Transverse colon (tissue), 4 donors: ENCODE measurements around the gene APLP1. TPM values are rescaled to one million over a fixed set of nuclear protein-coding genes. Genes with fewer than 3 reads are reported as not detected.
"Not testable (repeated sequence)": the region's sequence is repeated elsewhere in the genome, so short reads cannot be mapped to it uniquely, and the experiment has no call there.

Experiments used
- DNase-seq: peaks from one replicate; pipeline ENCODE4 v3.0.0-alpha.2; 2019
- H3K27ac ChIP-seq, 4 donors: fragments of 200-600 bp; sonication (generic); 2 replicates each; pipeline ENCODE4 v1.5.1; 2016 to 2018; ENCODE audit warnings: inconsistent platforms in 4 of 4
- H3K27me3 ChIP-seq: fragments of 200-600 bp; sonication (generic); 2 replicates; pipeline ENCODE4 v1.5.1; 2017; ENCODE audit warnings: inconsistent platforms
- H3K36me3 ChIP-seq, 4 donors: fragments of 200-600 bp; sonication (generic); 2 replicates each; pipeline ENCODE4 v1.5.1; 2017 to 2019; ENCODE audit warnings: inconsistent platforms in 4 of 4
- H3K4me1 ChIP-seq, 4 donors: fragments of 200-600 bp; sonication (generic); 2 replicates each; pipeline ENCODE4 v1.5.1; 2017 to 2020; ENCODE audit warnings: inconsistent platforms in 4 of 4
- H3K4me3 ChIP-seq, 4 donors: fragments of 200-600 bp; sonication (generic); 1 replicate in 1 of 4; 2 replicates in 3 of 4; pipeline versions ENCODE4 v1.5.1 to v1.6.1; 2017 to 2019; ENCODE audit warnings: inconsistent platforms in 4 of 4
- H3K9me3 ChIP-seq, 2 donors: fragments of 200-600 bp; sonication (generic); 2 replicates each; pipeline ENCODE4 v1.5.1; 2017 to 2019; ENCODE audit warnings: inconsistent platforms in 2 of 2
- EP300 ChIP-seq: sonication (generic); formaldehyde crosslinking; IDR thresholded peaks from one replicate; pipeline ENCODE4 v1.6.1; 2017; ENCODE audit warnings: antibody characterized with exemption, low read depth
- POLR2A ChIP-seq: fragments of 450-650 bp; IDR thresholded peaks from one replicate; pipeline ENCODE4 v1.6.1; 2016; ENCODE audit warnings: antibody characterized with exemption, mild to moderate bottlenecking, moderate library complexity
- POLR2AphosphoS5 ChIP-seq, 3 donors: sonication (generic); formaldehyde crosslinking; IDR thresholded peaks; one replicate each; pipeline ENCODE4 v1.6.1; 2016; ENCODE audit warnings: antibody characterized with exemption in 3 of 3
- WGBS, 2 donors: methylation state at CpG; one replicate each; pipeline ENCODE4 v1.1.5; 2018; ENCODE audit warnings: low coverage in 1 of 2; 5-methylcytosine and 5-hydroxymethylcytosine counted together
- in situ Hi-C, 4 donors: fragments of 200-750 bp; cut with MboI; loops; one replicate each; pipeline versions ENCODE4 v1.15.0 to v1.15.1; 2017; ENCODE audit warnings: low sequenced_read_pairs in 3 of 4, low pct_ligation_motif_present in 1 of 4, low pct_unique_long_range_greater_than_20kb in 1 of 4
- intact Hi-C: fragments of 100-400 bp; cut with DNase I; formaldehyde crosslinking; loops from one replicate; pipeline ENCODE4 v1.15.1; 2023; ENCODE audit warnings: low total_unique reads
- total RNA-seq, 4 donors: library from RNA; depleted of rRNA; stranded (reverse); fragments of >200 nt; gene quantifications; one replicate each; pipeline ENCODE4 v1.1.0, GENCODE V29; 2016
- TF ChIP-seq, protein P1 (sequence below), 5 experiments: fragments of 200-600 bp in 3 of 5; fragments of 450-650 bp in 2 of 5; sonication (generic) in 3 of 5; IDR thresholded peaks; 1 replicate in 2 of 5; 2 replicates in 3 of 5; pipeline ENCODE4 v1.5.1; 2016 to 2017; ENCODE audit warnings: antibody characterized with exemption in 5 of 5, inconsistent platforms in 3 of 5, mild to moderate bottlenecking in 2 of 5, moderate library complexity in 1 of 5

The APLP1 gene
- total RNA-seq, 4 donors from 2014 or later: 1.00 to 10.5 (median 4.5) TPM

DNA sequence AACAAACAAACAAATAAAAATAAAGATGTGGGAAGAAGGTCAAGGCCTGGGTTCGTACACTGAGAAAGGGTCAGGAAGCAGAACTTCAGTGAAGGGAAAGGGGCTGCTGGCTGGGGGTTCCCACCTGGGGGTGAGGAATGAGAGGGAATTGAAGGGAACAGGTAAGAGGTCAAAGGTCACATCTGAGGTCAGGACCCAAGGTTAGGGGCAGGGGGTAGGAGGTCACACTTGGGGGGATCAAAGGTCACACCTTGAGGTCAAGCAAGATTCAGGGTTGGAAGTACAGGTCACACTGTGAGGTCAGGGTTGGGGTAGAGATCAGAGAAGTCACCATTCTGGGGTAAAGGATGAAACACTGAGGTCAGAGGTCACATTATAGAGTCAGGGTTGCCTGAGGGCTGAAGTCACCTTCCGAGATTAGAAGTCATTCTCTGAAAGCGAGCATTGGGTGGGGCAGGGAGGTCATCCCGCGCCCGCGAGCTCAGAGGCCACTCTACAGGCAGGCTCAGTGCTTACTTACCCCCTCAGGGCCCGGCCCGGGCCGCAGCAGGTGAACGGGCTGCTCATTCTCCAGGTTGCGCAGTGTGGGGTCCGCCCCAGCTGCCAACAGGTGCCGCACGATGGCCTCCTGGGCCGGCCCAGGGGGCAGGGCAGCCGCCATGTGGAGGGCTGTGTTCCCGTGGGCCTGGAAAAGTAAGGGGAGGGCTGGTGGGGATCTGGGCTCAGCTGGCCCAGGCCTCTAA lies 21.2 kb downstream of the APLP1 start:
- H3K27ac ChIP-seq: no peak overlapping the region
- peaks cover 0 to 34% (median 14%) of the 10 kb centered on the region in 4 donors for H3K36me3 ChIP-seq
- no peaks in the 10 kb centered on the region for H3K27me3 ChIP-seq
- TF ChIP-seq EP300: no peak
- TF ChIP-seq, protein P1, sequence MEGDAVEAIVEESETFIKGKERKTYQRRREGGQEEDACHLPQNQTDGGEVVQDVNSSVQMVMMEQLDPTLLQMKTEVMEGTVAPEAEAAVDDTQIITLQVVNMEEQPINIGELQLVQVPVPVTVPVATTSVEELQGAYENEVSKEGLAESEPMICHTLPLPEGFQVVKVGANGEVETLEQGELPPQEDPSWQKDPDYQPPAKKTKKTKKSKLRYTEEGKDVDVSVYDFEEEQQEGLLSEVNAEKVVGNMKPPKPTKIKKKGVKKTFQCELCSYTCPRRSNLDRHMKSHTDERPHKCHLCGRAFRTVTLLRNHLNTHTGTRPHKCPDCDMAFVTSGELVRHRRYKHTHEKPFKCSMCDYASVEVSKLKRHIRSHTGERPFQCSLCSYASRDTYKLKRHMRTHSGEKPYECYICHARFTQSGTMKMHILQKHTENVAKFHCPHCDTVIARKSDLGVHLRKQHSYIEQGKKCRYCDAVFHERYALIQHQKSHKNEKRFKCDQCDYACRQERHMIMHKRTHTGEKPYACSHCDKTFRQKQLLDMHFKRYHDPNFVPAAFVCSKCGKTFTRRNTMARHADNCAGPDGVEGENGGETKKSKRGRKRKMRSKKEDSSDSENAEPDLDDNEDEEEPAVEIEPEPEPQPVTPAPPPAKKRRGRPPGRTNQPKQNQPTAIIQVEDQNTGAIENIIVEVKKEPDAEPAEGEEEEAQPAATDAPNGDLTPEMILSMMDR (IDR thresholded peaks at IDR 0.05): no peak
- no peak for TF ChIP-seq POLR2A
- no peak for TF ChIP-seq POLR2AphosphoS5 (IDR thresholded peaks at IDR 0.05)
- intact Hi-C loops: no loop called here
- H3K4me3 ChIP-seq: no peak overlapping the region
- in situ Hi-C loops: loop anchor here in 3 of 4 donors (10.0 kb wide), 1 partner anchor 45 kb away; the partner anchor contains the start of gene LRFN3 (in 3 of the 3)
- H3K4me1 ChIP-seq: no peaks in the 10 kb centered on the region
- DNase-seq: no peak
- WGBS, 2 donors: 92 to 100% methylated on average over 6 to 17 of the region's 18 CpGs
- H3K9me3 ChIP-seq: no peaks in the 10 kb centered on the region

DNA sequence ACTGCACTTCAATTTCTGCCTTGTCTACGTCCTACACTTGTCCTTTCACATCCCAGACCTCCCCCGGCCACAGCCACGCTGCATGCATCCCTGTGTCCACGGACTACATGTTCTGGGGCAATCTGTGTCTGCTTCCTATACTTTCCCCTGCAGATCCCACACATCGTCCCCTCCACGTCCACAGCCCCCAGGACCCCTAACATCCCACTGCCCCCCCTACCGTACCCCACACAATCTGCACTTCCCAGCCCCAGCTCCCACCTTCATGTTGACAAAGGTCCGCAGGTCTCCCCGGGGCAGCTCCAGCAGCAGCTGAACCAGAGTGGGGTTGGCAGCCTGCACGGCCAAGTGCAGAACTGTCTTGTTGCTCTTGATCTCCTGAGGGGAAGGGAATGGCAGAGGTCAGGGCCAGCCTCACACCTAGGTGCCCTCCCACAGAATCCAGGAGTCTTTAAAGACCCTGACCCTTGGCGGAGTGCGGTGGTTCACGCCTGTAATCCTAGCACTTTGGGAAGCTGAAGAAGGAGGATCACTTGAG lies 21.8 kb downstream of the APLP1 start:
- no peak for DNase-seq
- WGBS, 2 donors: 95% methylated on average over 12 of the region's 13 CpGs; no CpG with 5 or more reads in 1 of the 2 donors
- TF ChIP-seq POLR2AphosphoS5 (IDR thresholded peaks at IDR 0.05): no peak
- TF ChIP-seq EP300: no peak
- H3K4me3 ChIP-seq: no peak overlapping the region
- H3K36me3 ChIP-seq: peaks cover 0 to 37% (median 14%) of the 10 kb centered on the region in 4 donors
- no peaks in the 10 kb centered on the region for H3K27me3 ChIP-seq
- no peaks in the 10 kb centered on the region for H3K4me1 ChIP-seq
- H3K9me3 ChIP-seq: no peaks in the 10 kb centered on the region
- in situ Hi-C loops (no loop called here), intact Hi-C loops (no loop called here)
- H3K27ac ChIP-seq: no peak overlapping the region

DNA sequence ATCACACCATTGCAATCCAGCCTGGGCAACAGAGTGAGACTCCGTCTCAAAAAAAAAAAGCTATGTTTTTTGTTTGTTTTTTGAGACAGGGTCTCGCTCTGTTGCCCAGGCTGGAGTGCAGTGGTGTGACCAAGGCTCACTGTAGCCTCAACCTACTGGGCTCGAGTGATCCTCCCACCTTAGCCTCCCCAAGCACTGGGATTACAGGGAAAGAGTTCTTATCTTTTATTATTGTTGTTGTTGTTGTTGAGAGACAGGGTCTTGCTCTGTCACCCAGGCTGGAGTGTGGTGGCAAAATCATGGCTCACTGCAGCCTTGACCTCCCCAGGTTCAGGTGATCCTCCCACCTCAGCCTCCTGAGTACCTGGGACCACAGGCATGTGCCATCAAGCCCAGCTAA lies 23.4 kb downstream of the APLP1 start:
- H3K4me3 ChIP-seq, H3K9me3 ChIP-seq, intact Hi-C loops, H3K27me3 ChIP-seq, DNase-seq, H3K4me1 ChIP-seq, in situ Hi-C loops, H3K27ac ChIP-seq: not testable (repeated sequence)
- peaks cover 0 to 45% (median 19%) of the 10 kb centered on the region in 4 donors for H3K36me3 ChIP-seq
- 96 to 100% methylated on average over 1 to 3 of the region's 3 CpGs for WGBS, 2 donors

DNA sequence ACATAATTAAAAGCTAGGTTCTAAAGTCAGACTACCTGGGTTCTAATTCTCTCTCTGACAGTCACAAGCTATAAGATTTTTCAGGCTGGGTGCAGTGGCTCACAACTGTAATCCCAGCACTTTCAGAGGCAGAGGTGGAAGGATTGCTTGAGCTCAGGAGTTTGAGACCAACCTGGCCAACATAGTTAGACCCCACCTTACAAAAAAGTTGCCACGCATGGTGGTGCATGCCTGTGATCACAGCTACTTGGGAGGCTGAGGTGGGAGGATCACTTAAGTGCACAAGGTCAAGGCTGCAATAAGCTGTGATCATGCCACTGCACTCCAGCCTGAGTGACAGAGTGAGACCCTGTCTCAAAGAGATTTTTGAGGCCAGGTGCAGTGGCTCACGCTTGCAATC lies 26.0 kb downstream of the APLP1 start:
- H3K4me3 ChIP-seq: no peak overlapping the region
- H3K27me3 ChIP-seq: no peaks in the 10 kb centered on the region
- H3K9me3 ChIP-seq: no peaks in the 10 kb centered on the region
- TF ChIP-seq, protein P1 (IDR thresholded peaks at IDR 0.05): no peak
- TF ChIP-seq EP300 (no peak), POLR2AphosphoS5 (IDR thresholded peaks at IDR 0.05) (no peak), POLR2A (no peak)
- H3K36me3 ChIP-seq: peaks cover 0 to 28% (median 12%) of the 10 kb centered on the region in 4 donors
- H3K4me1 ChIP-seq: peaks cover 9 to 12% (median 10%) of the 10 kb centered on the region in 4 donors
- in situ Hi-C loops: no loop called here
- DNase-seq: no peak
- intact Hi-C loops: no loop called here
- no peak overlapping the region for H3K27ac ChIP-seq
- 94% methylated on average over 2 of the region's 2 CpGs; no CpG with 5 or more reads in 1 of the 2 donors for WGBS, 2 donors

DNA sequence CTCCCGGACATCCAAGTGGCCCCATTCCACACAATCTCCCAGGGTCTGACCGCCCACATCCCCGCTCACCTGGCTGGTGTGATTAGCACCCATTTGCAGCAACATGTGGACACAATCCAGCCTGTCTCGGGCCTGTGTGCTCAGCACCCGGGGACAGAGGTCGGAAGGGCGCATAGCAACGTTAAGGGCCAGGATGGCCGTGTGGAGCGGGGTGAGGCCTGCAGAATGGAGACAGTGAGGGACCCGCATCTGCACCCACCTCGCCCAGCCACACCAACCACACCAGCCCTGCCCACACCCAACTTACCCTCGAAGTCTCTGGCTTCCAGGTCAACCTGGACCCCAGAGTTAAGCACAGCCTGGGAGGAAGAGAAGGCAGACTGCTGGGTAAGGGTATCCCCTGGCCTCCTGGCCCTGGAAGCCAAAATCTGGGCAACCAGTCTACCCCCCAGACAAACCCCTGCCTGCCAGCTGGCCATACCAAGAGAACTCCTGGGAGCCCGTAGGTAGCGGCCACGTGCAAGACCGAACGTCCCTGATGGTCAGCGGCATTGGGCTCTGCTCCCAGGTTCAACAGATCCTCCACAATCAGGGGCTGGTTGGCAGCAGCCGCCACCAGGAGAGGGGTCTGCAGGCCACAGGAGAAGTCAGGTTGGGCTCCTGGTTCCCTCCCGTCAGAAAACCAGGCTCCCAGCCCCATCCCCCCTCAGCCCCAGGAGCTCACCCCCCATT lies 27.7 kb downstream of the APLP1 start:
- 88% methylated on average over 21 of the region's 21 CpGs; no CpG with 5 or more reads in 1 of the 2 donors for WGBS, 2 donors
- TF ChIP-seq EP300 (no peak), POLR2AphosphoS5 (IDR thresholded peaks at IDR 0.05) (no peak), POLR2A (no peak)
- TF ChIP-seq, protein P1 (IDR thresholded peaks at IDR 0.05): no peak

More for the DNA sequence above, 27.7 kb downstream of the APLP1 start:
- in situ Hi-C loops: no loop called here
- Histone ChIP-seq H3K4me1 (peaks cover 9 to 16% (median 12%) of the 10 kb centered on the region in 4 donors), H3K4me3 (no peak overlapping the region), H3K36me3 (peaks cover 0 to 15% (median 7%) of the 10 kb centered on the region in 4 donors), H3K9me3 (no peaks in the 10 kb centered on the region), H3K27ac (no peak overlapping the region), H3K27me3 (no peaks in the 10 kb centered on the region)
- intact Hi-C loops: no loop called here
- no peak for DNase-seq
